Endothelial cell of umbilical vein (primary cell): ENCODE data around the gene ZNF774. TPM values are rescaled to one million over a fixed set of nuclear protein-coding genes. Genes with fewer than 3 reads are reported as not detected.

Experiments
- BruUV-seq: library from RNA; stranded (reverse); fragments of 400-500 nt; replicated peaks from 2 replicates; lab custom pipeline; 2021; lab: Mats Ljungman, UMichigan
- CTCF ChIA-PET: fragments of 300-600, 350-600 bp; sonication (Branson Sonifier 250); formaldehyde crosslinking; loops from one replicate; lab custom pipeline; 2021; ENCODE audit warnings: antibody characterized with exemption, inconsistent platforms; lab: Charles Lee
- POLR2A ChIA-PET: fragments of 300-600, 350-600 bp; sonication (Branson Sonifier 250); formaldehyde crosslinking; loops from one replicate; lab custom pipeline; 2021; ENCODE audit warnings: antibody characterized with exemption, inconsistent platforms; lab: Charles Lee
- DNase-seq: peaks from one replicate; pipeline ENCODE4 v3.0.0-alpha.2; 2011; ENCODE audit warnings: low read depth, low spot score
- FAIRE-seq: peaks from 2 replicates; lab custom pipeline; 2011; peaks lifted over from hg19 to GRCh38; lab: Jason Lieb, UNC
- H2AFZ ChIP-seq: 2 replicates; pipeline ENCODE4 v1.6.0; 2012; ENCODE audit warnings: low read depth, low read length, control low read depth, inconsistent platforms
- H3K27ac ChIP-seq: 2 replicates; pipeline ENCODE4 v1.5.1; 2011; ENCODE audit warnings: low read depth, mild to moderate bottlenecking, control low read depth, low read length, moderate library complexity; ENCODE audit not compliant: insufficient read depth
- H3K27me3 ChIP-seq, 2 experiments: 2 replicates each; pipeline versions ENCODE4 v1.6.0 to v1.6.1; 2011; ENCODE audit warnings: low read length in 2 of 2, mixed read lengths in 1 of 2; ENCODE audit not compliant: control insufficient read depth in 2 of 2, insufficient read depth in 2 of 2
- H3K36me3 ChIP-seq, 2 experiments: 2 replicates in 1 of 2; 3 replicates in 1 of 2; pipeline ENCODE4 v1.5.1; 2011; ENCODE audit warnings: low read length in 2 of 2, mild to moderate bottlenecking in 1 of 2, moderate library complexity in 1 of 2; ENCODE audit not compliant: control insufficient read depth in 2 of 2, insufficient read depth in 2 of 2; ENCODE audit errors: extremely low read depth in 1 of 2
- H3K4me1 ChIP-seq: 3 replicates; pipeline ENCODE4 v1.5.1; 2011; ENCODE audit warnings: mild to moderate bottlenecking, low read length; ENCODE audit not compliant: control insufficient read depth, insufficient read depth; ENCODE audit errors: extremely low read depth
- H3K4me2 ChIP-seq: 2 replicates; pipeline ENCODE4 v1.6.1; 2011; ENCODE audit warnings: low read length, control low read depth, mixed read lengths; ENCODE audit not compliant: insufficient read depth
- H3K4me3 ChIP-seq, 3 experiments: fragments of 200-600 bp in 1 of 3; sonication (generic), shearing (Covaris generic) in 1 of 3; replicated peaks in 1 of 3; 2 replicates each; pipeline ENCODE4 v1.5.1; 2011 to 2016; ENCODE audit warnings: control low read depth in 3 of 3, low read length in 3 of 3, mild to moderate bottlenecking in 2 of 3, inconsistent platforms in 1 of 3, low read depth in 1 of 3, moderate library complexity in 1 of 3; ENCODE audit not compliant: insufficient read depth in 1 of 3
- H3K79me2 ChIP-seq: 2 replicates; pipeline ENCODE4 v1.6.0; 2012; ENCODE audit warnings: low read length, inconsistent platforms; ENCODE audit not compliant: control insufficient read depth, insufficient read depth
- H3K9ac ChIP-seq: replicated peaks from 2 replicates; pipeline ENCODE3; 2011; ENCODE audit warnings: low read length, control low read depth; ENCODE audit not compliant: insufficient read depth; ENCODE audit errors: extremely low read depth
- H3K9me1 ChIP-seq: replicated peaks from 3 replicates; pipeline ENCODE4 v1.6.0; 2011; ENCODE audit warnings: mild to moderate bottlenecking, low read length; ENCODE audit not compliant: control insufficient read depth, insufficient read depth; ENCODE audit errors: extremely low read depth
- H3K9me3 ChIP-seq: replicated peaks from 2 replicates; pipeline ENCODE4 v1.5.1; 2012; ENCODE audit warnings: low read length, inconsistent platforms; ENCODE audit not compliant: control insufficient read depth, insufficient read depth
- H4K20me1 ChIP-seq: replicated peaks from 2 replicates; pipeline ENCODE3; 2011; ENCODE audit warnings: mild to moderate bottlenecking, low read length; ENCODE audit not compliant: control insufficient read depth, insufficient read depth; ENCODE audit errors: extremely low read depth
- EZH2 ChIP-seq: IDR thresholded peaks from 2 replicates; pipeline ENCODE4 v1.6.1; 2012; ENCODE audit warnings: borderline replicate concordance, low read depth, mild to moderate bottlenecking, moderate library complexity, low read length, inconsistent platforms; ENCODE audit not compliant: severe bottlenecking
- FOS ChIP-seq: IDR thresholded peaks from 2 replicates; pipeline ENCODE4 v1.6.1; 2011; ENCODE audit warnings: mild to moderate bottlenecking, low read length, moderate library complexity, borderline replicate concordance; ENCODE audit not compliant: insufficient read depth
- GATA2 ChIP-seq: IDR thresholded peaks from 2 replicates; pipeline ENCODE4 v1.7.0; 2011; ENCODE audit warnings: low read depth, mild to moderate bottlenecking, moderate library complexity, mixed read lengths, low read length; ENCODE audit not compliant: insufficient read length, insufficient read depth
- JUN ChIP-seq: IDR thresholded peaks from 2 replicates; pipeline ENCODE4 v1.6.1; 2011; ENCODE audit warnings: borderline replicate concordance, low read depth; ENCODE audit not compliant: insufficient read length, insufficient read depth
- MYC ChIP-seq: IDR thresholded peaks from one replicate; pipeline ENCODE4 v1.6.1; 2011; ENCODE audit warnings: mild to moderate bottlenecking, low read depth, low read length
- POLR2A ChIP-seq: IDR thresholded peaks from 2 replicates; pipeline ENCODE4 v1.6.1; 2012; ENCODE audit warnings: low read depth, mild to moderate bottlenecking, control low read depth, low read length
- POLR2AphosphoS5 ChIP-seq: IDR thresholded peaks from 2 replicates; pipeline ENCODE4 v1.6.1; 2012; ENCODE audit warnings: low read depth, mild to moderate bottlenecking, control low read depth, low read length, moderate library complexity; ENCODE audit not compliant: insufficient read depth
- dilution Hi-C: fragments of 300-500 bp; cut with MboI; formaldehyde crosslinking; loops from one replicate; pipeline ENCODE4 v1.15.0; 2019; ENCODE audit warnings: low sequenced_read_pairs; ENCODE audit not compliant: extremely low pct_ligation_motif_present
- intact Hi-C: fragments of 100-400 bp; cut with micrococcal nuclease; formaldehyde crosslinking; loops from one replicate; pipeline ENCODE4 v1.10.0; 2022
- polyA plus RNA-seq, 4 experiments: library from polyadenylated mRNA; depleted of rRNA in 3 of 4; stranded (reverse) in 3 of 4; unstranded in 1 of 4; fragments of >200 nt; gene quantifications; 2 replicates each; pipeline versions ENCODE4 v1.2.1 to v1.2.3, GENCODE V29; 2011 to 2012; ENCODE audit warnings: missing spikeins in 1 of 4
- total RNA-seq: library from RNA; stranded (reverse); gene quantifications from 2 replicates; pipeline ENCODE4 v1.2.3, GENCODE V29; 2021
- TF ChIP-seq, protein P1 (sequence below): IDR thresholded peaks from 2 replicates; pipeline ENCODE4 v1.6.1; 2011; ENCODE audit not compliant: insufficient read depth, insufficient read length
- TF ChIP-seq, protein P2 (sequence below), 2 donors: IDR thresholded peaks; 1 replicate in 1 of 2; 2 replicates in 1 of 2; pipeline ENCODE4 v1.5.1; 2011; ENCODE audit warnings: low read length in 2 of 2, mild to moderate bottlenecking in 2 of 2, moderate library complexity in 2 of 2, control low read depth in 1 of 2, inconsistent platforms in 1 of 2, low read depth in 1 of 2; ENCODE audit not compliant: insufficient read depth in 1 of 2; ENCODE audit errors: extremely low read depth in 1 of 2

The ZNF774 gene
- total and polyA plus RNA-seq, 2 donors (not counting 3 experiments of a cell fraction or from before 2014, with no cell fraction given) = 0.98 to 2.6 TPM

GRCh38 chr15:90338532-90338931, 13.6 kb upstream of the ZNF774 start:
- DNase-seq (no peak), FAIRE-seq (no peak)
- no peaks in the 10 kb centered on the region for H3K79me2 ChIP-seq
- ChIA-PET CTCF (no interaction called here), POLR2A (no interaction called here)
- H3K36me3 ChIP-seq = no peaks in the 10 kb centered on the region
- H3K4me3 ChIP-seq = no peak overlapping the region
- dilution Hi-C loops (no loop called here), intact Hi-C loops (no loop called here)
- peaks cover 12% of the 10 kb centered on the region for H3K4me1 ChIP-seq
- no peaks in the 10 kb centered on the region for H3K27me3 ChIP-seq
- H3K9me3 ChIP-seq = no peaks in the 10 kb centered on the region
- TF ChIP-seq GATA2 (no peak), POLR2AphosphoS5 (no peak), JUN (no peak), EZH2 (no peak), MYC (no peak), POLR2A (no peak), FOS (no peak)
- TF ChIP-seq, protein P1, sequence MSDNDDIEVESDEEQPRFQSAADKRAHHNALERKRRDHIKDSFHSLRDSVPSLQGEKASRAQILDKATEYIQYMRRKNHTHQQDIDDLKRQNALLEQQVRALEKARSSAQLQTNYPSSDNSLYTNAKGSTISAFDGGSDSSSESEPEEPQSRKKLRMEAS = no peak
- TF ChIP-seq, protein P2, sequence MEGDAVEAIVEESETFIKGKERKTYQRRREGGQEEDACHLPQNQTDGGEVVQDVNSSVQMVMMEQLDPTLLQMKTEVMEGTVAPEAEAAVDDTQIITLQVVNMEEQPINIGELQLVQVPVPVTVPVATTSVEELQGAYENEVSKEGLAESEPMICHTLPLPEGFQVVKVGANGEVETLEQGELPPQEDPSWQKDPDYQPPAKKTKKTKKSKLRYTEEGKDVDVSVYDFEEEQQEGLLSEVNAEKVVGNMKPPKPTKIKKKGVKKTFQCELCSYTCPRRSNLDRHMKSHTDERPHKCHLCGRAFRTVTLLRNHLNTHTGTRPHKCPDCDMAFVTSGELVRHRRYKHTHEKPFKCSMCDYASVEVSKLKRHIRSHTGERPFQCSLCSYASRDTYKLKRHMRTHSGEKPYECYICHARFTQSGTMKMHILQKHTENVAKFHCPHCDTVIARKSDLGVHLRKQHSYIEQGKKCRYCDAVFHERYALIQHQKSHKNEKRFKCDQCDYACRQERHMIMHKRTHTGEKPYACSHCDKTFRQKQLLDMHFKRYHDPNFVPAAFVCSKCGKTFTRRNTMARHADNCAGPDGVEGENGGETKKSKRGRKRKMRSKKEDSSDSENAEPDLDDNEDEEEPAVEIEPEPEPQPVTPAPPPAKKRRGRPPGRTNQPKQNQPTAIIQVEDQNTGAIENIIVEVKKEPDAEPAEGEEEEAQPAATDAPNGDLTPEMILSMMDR (IDR thresholded peaks at IDR 0.05; ENCODE audit: extremely low read depth in 1 of 2, insufficient read depth in 1 of 2, low read depth in 1 of 2, low read length in 2 of 2) = no peak
- H3K27ac ChIP-seq = no peak overlapping the region
- H4K20me1 ChIP-seq = no peaks in the 10 kb centered on the region
- no peak overlapping the region for H2AFZ ChIP-seq
- H3K9ac ChIP-seq = no peak overlapping the region
- no TSS peak for BruUV-seq
- no peaks in the 10 kb centered on the region for H3K9me1 ChIP-seq
- no peak overlapping the region for H3K4me2 ChIP-seq
